GM23338 (cell line): Measurements from ENCODE around the gene TMEM125. TPM values are rescaled to one million over a fixed set of nuclear protein-coding genes. Genes with fewer than 3 reads are reported as not detected.

Experiments used
- ATAC-seq: fragments of 200-7000 bp; cut with Tn5 transposase; 3 replicates; pipeline ENCODE4 v1.9.1; 2020
- DNase-seq: peaks from one replicate; pipeline ENCODE4 v3.0.0-alpha.2; 2015; ENCODE audit warnings: low spot score
- H2AFZ ChIP-seq: fragments of 200-600 bp; sonication (generic); 2 replicates; pipeline ENCODE4 v1.8.0; 2016; ENCODE audit warnings: antibody characterized with exemption, mild to moderate bottlenecking, moderate library complexity
- H3F3A ChIP-seq: fragments of 200-600 bp; sonication (generic); replicated peaks from 2 replicates; pipeline ENCODE4 v1.8.0; 2017; ENCODE audit warnings: antibody characterized with exemption, mixed run types, low read depth
- H3K27ac ChIP-seq: fragments of 200-600 bp; sonication (generic); 2 replicates; pipeline ENCODE4 v1.6.1; 2016; ENCODE audit warnings: low read depth
- H3K27me3 ChIP-seq: fragments of 200-600 bp; sonication (generic); 2 replicates; pipeline ENCODE4 v1.8.0; 2016; ENCODE audit warnings: mild to moderate bottlenecking, mixed run types, moderate library complexity; ENCODE audit not compliant: insufficient read depth
- H3K36me3 ChIP-seq: fragments of 200-600 bp; sonication (generic); 2 replicates; pipeline ENCODE4 v1.8.0; 2016; ENCODE audit warnings: mild to moderate bottlenecking; ENCODE audit not compliant: insufficient read depth
- H3K4me1 ChIP-seq: fragments of 200-600 bp; sonication (generic); 2 replicates; pipeline ENCODE4 v1.8.0; 2016; ENCODE audit warnings: mild to moderate bottlenecking, moderate library complexity; ENCODE audit not compliant: insufficient read depth
- H3K4me2 ChIP-seq: fragments of 200-600 bp; sonication (generic); 2 replicates; pipeline ENCODE4 v1.7.1; 2017; ENCODE audit warnings: mixed run types
- H3K4me3 ChIP-seq: fragments of 200-600 bp; sonication (generic); 2 replicates; pipeline ENCODE4 v1.6.1; 2016; ENCODE audit warnings: mixed run types
- H3K79me2 ChIP-seq: fragments of 200-600 bp; sonication (generic); replicated peaks from 2 replicates; pipeline ENCODE4 v1.8.0; 2017; ENCODE audit warnings: mild to moderate bottlenecking; ENCODE audit not compliant: insufficient read depth
- H3K9me2 ChIP-seq: fragments of 200-600 bp; sonication (generic); 2 replicates; pipeline ENCODE4 v1.8.0; 2017; ENCODE audit not compliant: insufficient read depth
- H4K20me1 ChIP-seq: fragments of 200-600 bp; sonication (generic); replicated peaks from 2 replicates; pipeline ENCODE4 v1.8.0; 2017; ENCODE audit warnings: mild to moderate bottlenecking; ENCODE audit not compliant: insufficient read depth
- H3K27ac Mint-ChIP-seq: 2 replicates; pipeline ENCODE4 v1.8.0; 2020; ENCODE audit warnings: inconsistent platforms, mild to moderate bottlenecking, moderate library complexity, mixed read lengths
- H3K27me3 Mint-ChIP-seq: 3 replicates; pipeline ENCODE4 v1.8.0; 2022; ENCODE audit warnings: low read depth, mild to moderate bottlenecking, moderate library complexity, mixed read lengths, inconsistent platforms; ENCODE audit not compliant: insufficient read depth, poor library complexity
- H3K36me3 Mint-ChIP-seq: 3 replicates; pipeline ENCODE4 v1.8.0; 2021; ENCODE audit warnings: low read depth, mild to moderate bottlenecking, inconsistent platforms, moderate library complexity, mixed read lengths
- H3K4me1 Mint-ChIP-seq: 3 replicates; pipeline ENCODE4 v1.8.0; 2020; ENCODE audit warnings: mild to moderate bottlenecking, inconsistent platforms, mixed read lengths
- H3K4me3 Mint-ChIP-seq: 3 replicates; pipeline ENCODE4 v1.8.0; 2021; ENCODE audit warnings: moderate library complexity, mild to moderate bottlenecking, inconsistent platforms, mixed read lengths
- H3K9me3 Mint-ChIP-seq: 3 replicates; pipeline ENCODE4 v1.8.0; 2020; ENCODE audit warnings: moderate library complexity, mild to moderate bottlenecking, inconsistent platforms, mixed read lengths
- CREB1 ChIP-seq: fragments of 250-450 bp; sonication (Bioruptor Pico); IDR thresholded peaks from 2 replicates; pipeline ENCODE4 v1.5.0; 2020; ENCODE audit warnings: low read depth, mild to moderate bottlenecking, moderate library complexity
- EZH2 ChIP-seq: fragments of 200-600 bp; sonication (generic); IDR thresholded peaks from one replicate; pipeline ENCODE4 v1.8.0; 2017; ENCODE audit warnings: antibody characterized with exemption, mild to moderate bottlenecking, low read depth; ENCODE audit not compliant: unreplicated experiment
- EZH2phosphoT487 ChIP-seq: fragments of 200-600 bp; sonication (generic); IDR thresholded peaks from one replicate; pipeline ENCODE4 v1.8.1; 2018; ENCODE audit warnings: antibody characterized with exemption; ENCODE audit not compliant: unreplicated experiment
- JUNB ChIP-seq: IDR thresholded peaks from one replicate; pipeline ENCODE4 v1.6.1; 2016; ENCODE audit warnings: antibody characterized with exemption; ENCODE audit not compliant: unreplicated experiment
- NANOG ChIP-seq: IDR thresholded peaks from 2 replicates; pipeline ENCODE4 v1.6.1; 2016; ENCODE audit warnings: antibody characterized with exemption, borderline replicate concordance
- POLR2AphosphoS5 ChIP-seq: IDR thresholded peaks from 2 replicates; pipeline ENCODE4 v1.6.1; 2016; ENCODE audit warnings: antibody characterized with exemption, low read depth
- STAT1 ChIP-seq: IDR thresholded peaks from one replicate; pipeline ENCODE4 v1.6.1; 2016; ENCODE audit warnings: antibody characterized with exemption; ENCODE audit not compliant: unreplicated experiment
- ZNF114 ChIP-seq: fragments of 250-450 bp; sonication (Bioruptor Pico); IDR thresholded peaks from 2 replicates; pipeline ENCODE4 v1.5.0; 2020; ENCODE audit warnings: mild to moderate bottlenecking, moderate library complexity
- ZNF331 ChIP-seq: fragments of 250-450 bp; sonication (Bioruptor Pico); IDR thresholded peaks from 2 replicates; pipeline ENCODE4 v1.5.0; 2020; ENCODE audit warnings: low read depth, mild to moderate bottlenecking, moderate library complexity
- polyA plus RNA-seq: library from polyadenylated mRNA; unstranded; fragments of >200 nt; fragmentation: Nextera tagmentation; extraction: Ambion mirVana; gene quantifications from 2 replicates; pipeline ENCODE4 v1.2.1, GENCODE V29; 2016
- total RNA-seq: library from RNA; depleted of rRNA; stranded (reverse); fragments of >200 nt; shearing (Covaris generic); gene quantifications from 2 replicates; pipeline ENCODE4 v1.2.3, GENCODE V29; 2014
- TF ChIP-seq, protein P1 (sequence below): IDR thresholded peaks from 2 replicates; pipeline ENCODE4 v1.6.1; 2016; ENCODE audit warnings: antibody characterized with exemption
- TF ChIP-seq, protein P2 (sequence below): fragments of 250-450 bp; sonication (Bioruptor Pico); IDR thresholded peaks from 2 replicates; pipeline ENCODE4 v1.5.0; 2020; ENCODE audit warnings: mild to moderate bottlenecking, moderate library complexity
- TF ChIP-seq, protein P3 (sequence below), 2 experiments: fragments of 200-600 bp in 1 of 2; sonication (generic) in 1 of 2; conservative IDR thresholded peaks; 2 replicates each; pipeline versions ENCODE4 v1.5.1 to v1.6.1; 2016 to 2017; ENCODE audit warnings: antibody characterized with exemption in 2 of 2, low read depth in 2 of 2, mild to moderate bottlenecking in 2 of 2, moderate library complexity in 1 of 2
- TF ChIP-seq, protein P4 (sequence below): IDR thresholded peaks from one replicate; pipeline ENCODE4 v1.6.1; 2018; ENCODE audit warnings: antibody characterized with exemption; ENCODE audit not compliant: unreplicated experiment

Gene TMEM125
- total and polyA plus RNA-seq, 2 experiments from 2014 or later, result 16.8 to 39.3 TPM

DNA sequence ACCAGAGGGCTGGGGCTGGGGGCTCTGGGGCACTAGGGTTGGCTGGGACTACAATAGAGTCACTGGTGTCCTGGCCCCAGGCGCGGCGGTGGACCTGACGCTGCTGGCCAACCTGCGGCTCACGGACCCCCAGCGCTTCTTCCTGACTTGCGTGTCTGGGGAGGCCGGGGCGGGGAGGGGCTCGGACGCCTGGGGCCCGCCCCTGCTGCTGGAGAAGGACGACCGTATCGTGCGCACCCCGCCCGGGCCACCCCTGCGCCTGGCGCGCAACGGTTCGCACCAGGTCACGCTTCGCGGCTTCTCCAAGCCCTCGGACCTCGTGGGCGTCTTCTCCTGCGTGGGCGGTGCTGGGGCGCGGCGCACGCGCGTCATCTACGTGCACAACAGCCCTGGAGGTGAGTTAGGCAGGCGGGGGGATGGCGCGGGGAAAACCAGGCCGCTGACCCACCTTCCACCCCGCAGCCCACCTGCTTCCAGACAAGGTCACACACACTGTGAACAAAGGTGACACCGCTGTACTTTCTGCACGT lies 35.1 kb downstream of the TMEM125 start:
- Histone ChIP-seq H3K4me1 (no peaks in the 10 kb centered on the region; the same call in 1 of the 2 replicates), H3K9me2 (no peaks in the 10 kb centered on the region), H3K79me2 (no peaks in the 10 kb centered on the region), H3K27me3 (no peaks in the 10 kb centered on the region), H3K4me3 (no peak overlapping the region), H3K36me3 (no peaks in the 10 kb centered on the region), H3K4me2 (no peak overlapping the region), H3K27ac (no peak overlapping the region), H3F3A (no peaks in the 10 kb centered on the region), H4K20me1 (no peaks in the 10 kb centered on the region), H2AFZ (no peak overlapping the region)
- Mint-ChIP-seq H3K27me3 (peaks cover 16% of the 10 kb centered on the region), H3K27ac (no peak overlapping the region), H3K4me3 (no peak overlapping the region), H3K9me3 (no peaks in the 10 kb centered on the region), H3K4me1 (peaks cover 11% of the 10 kb centered on the region), H3K36me3 (no peaks in the 10 kb centered on the region; the same call in 2 of the 3 replicates)
- TF ChIP-seq, protein P1, sequence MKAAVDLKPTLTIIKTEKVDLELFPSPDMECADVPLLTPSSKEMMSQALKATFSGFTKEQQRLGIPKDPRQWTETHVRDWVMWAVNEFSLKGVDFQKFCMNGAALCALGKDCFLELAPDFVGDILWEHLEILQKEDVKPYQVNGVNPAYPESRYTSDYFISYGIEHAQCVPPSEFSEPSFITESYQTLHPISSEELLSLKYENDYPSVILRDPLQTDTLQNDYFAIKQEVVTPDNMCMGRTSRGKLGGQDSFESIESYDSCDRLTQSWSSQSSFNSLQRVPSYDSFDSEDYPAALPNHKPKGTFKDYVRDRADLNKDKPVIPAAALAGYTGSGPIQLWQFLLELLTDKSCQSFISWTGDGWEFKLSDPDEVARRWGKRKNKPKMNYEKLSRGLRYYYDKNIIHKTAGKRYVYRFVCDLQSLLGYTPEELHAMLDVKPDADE, result no peak
- no peak for TF ChIP-seq EZH2
- TF ChIP-seq POLR2AphosphoS5, result no peak
- TF ChIP-seq ZNF331 (CRISPR knock-in tag), result no peak
- no peak for TF ChIP-seq EZH2phosphoT487
- TF ChIP-seq, protein P2, sequence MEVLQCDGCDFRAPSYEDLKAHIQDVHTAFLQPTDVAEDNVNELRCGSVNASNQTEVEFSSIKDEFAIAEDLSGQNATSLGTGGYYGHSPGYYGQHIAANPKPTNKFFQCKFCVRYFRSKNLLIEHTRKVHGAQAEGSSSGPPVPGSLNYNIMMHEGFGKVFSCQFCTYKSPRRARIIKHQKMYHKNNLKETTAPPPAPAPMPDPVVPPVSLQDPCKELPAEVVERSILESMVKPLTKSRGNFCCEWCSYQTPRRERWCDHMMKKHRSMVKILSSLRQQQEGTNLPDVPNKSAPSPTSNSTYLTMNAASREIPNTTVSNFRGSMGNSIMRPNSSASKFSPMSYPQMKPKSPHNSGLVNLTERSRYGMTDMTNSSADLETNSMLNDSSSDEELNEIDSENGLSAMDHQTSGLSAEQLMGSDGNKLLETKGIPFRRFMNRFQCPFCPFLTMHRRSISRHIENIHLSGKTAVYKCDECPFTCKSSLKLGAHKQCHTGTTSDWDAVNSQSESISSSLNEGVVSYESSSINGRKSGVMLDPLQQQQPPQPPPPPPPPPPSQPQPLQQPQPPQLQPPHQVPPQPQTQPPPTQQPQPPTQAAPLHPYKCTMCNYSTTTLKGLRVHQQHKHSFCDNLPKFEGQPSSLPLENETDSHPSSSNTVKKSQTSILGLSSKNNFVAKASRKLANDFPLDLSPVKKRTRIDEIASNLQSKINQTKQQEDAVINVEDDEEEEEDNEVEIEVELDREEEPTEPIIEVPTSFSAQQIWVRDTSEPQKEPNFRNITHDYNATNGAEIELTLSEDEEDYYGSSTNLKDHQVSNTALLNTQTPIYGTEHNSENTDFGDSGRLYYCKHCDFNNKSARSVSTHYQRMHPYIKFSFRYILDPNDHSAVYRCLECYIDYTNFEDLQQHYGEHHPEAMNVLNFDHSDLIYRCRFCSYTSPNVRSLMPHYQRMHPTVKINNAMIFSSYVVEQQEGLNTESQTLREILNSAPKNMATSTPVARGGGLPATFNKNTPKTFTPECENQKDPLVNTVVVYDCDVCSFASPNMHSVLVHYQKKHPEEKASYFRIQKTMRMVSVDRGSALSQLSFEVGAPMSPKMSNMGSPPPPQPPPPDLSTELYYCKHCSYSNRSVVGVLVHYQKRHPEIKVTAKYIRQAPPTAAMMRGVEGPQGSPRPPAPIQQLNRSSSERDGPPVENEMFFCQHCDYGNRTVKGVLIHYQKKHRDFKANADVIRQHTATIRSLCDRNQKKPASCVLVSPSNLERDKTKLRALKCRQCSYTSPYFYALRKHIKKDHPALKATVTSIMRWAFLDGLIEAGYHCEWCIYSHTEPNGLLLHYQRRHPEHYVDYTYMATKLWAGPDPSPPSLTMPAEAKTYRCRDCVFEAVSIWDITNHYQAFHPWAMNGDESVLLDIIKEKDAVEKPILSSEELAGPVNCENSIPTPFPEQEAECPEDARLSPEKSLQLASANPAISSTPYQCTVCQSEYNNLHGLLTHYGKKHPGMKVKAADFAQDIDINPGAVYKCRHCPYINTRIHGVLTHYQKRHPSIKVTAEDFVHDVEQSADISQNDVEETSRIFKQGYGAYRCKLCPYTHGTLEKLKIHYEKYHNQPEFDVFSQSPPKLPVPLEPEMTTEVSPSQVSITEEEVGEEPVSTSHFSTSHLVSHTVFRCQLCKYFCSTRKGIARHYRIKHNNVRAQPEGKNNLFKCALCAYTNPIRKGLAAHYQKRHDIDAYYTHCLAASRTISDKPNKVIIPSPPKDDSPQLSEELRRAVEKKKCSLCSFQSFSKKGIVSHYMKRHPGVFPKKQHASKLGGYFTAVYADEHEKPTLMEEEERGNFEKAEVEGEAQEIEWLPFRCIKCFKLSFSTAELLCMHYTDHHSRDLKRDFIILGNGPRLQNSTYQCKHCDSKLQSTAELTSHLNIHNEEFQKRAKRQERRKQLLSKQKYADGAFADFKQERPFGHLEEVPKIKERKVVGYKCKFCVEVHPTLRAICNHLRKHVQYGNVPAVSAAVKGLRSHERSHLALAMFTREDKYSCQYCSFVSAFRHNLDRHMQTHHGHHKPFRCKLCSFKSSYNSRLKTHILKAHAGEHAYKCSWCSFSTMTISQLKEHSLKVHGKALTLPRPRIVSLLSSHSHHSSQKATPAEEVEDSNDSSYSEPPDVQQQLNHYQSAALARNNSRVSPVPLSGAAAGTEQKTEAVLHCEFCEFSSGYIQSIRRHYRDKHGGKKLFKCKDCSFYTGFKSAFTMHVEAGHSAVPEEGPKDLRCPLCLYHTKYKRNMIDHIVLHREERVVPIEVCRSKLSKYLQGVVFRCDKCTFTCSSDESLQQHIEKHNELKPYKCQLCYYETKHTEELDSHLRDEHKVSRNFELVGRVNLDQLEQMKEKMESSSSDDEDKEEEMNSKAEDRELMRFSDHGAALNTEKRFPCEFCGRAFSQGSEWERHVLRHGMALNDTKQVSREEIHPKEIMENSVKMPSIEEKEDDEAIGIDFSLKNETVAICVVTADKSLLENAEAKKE (CRISPR knock-in tag), result no peak
- TF ChIP-seq, protein P3, sequence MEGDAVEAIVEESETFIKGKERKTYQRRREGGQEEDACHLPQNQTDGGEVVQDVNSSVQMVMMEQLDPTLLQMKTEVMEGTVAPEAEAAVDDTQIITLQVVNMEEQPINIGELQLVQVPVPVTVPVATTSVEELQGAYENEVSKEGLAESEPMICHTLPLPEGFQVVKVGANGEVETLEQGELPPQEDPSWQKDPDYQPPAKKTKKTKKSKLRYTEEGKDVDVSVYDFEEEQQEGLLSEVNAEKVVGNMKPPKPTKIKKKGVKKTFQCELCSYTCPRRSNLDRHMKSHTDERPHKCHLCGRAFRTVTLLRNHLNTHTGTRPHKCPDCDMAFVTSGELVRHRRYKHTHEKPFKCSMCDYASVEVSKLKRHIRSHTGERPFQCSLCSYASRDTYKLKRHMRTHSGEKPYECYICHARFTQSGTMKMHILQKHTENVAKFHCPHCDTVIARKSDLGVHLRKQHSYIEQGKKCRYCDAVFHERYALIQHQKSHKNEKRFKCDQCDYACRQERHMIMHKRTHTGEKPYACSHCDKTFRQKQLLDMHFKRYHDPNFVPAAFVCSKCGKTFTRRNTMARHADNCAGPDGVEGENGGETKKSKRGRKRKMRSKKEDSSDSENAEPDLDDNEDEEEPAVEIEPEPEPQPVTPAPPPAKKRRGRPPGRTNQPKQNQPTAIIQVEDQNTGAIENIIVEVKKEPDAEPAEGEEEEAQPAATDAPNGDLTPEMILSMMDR (conservative IDR thresholded peaks at IDR 0.05; ENCODE audit: low read depth in 2 of 2), result no peak
- no peak for TF ChIP-seq CREB1 (CRISPR knock-in tag)
- TF ChIP-seq JUNB, result no peak
- TF ChIP-seq NANOG, result no peak
- no peak for TF ChIP-seq STAT1
- TF ChIP-seq, protein P4, sequence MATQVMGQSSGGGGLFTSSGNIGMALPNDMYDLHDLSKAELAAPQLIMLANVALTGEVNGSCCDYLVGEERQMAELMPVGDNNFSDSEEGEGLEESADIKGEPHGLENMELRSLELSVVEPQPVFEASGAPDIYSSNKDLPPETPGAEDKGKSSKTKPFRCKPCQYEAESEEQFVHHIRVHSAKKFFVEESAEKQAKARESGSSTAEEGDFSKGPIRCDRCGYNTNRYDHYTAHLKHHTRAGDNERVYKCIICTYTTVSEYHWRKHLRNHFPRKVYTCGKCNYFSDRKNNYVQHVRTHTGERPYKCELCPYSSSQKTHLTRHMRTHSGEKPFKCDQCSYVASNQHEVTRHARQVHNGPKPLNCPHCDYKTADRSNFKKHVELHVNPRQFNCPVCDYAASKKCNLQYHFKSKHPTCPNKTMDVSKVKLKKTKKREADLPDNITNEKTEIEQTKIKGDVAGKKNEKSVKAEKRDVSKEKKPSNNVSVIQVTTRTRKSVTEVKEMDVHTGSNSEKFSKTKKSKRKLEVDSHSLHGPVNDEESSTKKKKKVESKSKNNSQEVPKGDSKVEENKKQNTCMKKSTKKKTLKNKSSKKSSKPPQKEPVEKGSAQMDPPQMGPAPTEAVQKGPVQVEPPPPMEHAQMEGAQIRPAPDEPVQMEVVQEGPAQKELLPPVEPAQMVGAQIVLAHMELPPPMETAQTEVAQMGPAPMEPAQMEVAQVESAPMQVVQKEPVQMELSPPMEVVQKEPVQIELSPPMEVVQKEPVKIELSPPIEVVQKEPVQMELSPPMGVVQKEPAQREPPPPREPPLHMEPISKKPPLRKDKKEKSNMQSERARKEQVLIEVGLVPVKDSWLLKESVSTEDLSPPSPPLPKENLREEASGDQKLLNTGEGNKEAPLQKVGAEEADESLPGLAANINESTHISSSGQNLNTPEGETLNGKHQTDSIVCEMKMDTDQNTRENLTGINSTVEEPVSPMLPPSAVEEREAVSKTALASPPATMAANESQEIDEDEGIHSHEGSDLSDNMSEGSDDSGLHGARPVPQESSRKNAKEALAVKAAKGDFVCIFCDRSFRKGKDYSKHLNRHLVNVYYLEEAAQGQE, result no peak
- no peak for TF ChIP-seq ZNF114 (CRISPR knock-in tag)
- DNase-seq (no peak), ATAC-seq (no peak)
